Mammary epithelial cell (primary cell): ENCODE results near the gene BNC2.

Experiments used
- CTCF ChIP-seq, 2 donors: IDR thresholded peaks in 1 of 2; conservative IDR thresholded peaks in 1 of 2; 2 replicates each; pipeline ENCODE4 v1.5.1; 2011 to 2012; ENCODE audit warnings: inconsistent platforms in 2 of 2, low read length in 2 of 2, mild to moderate bottlenecking in 2 of 2, control low read depth in 1 of 2, low read depth in 1 of 2; ENCODE audit not compliant: insufficient read depth in 1 of 2; ENCODE audit errors: extremely low read depth in 1 of 2
- EZH2 ChIP-seq: IDR thresholded peaks from 2 replicates; pipeline ENCODE4 v1.6.1; 2012; ENCODE audit warnings: low read length, inconsistent platforms, borderline replicate concordance

GRCh38 chr9:16775330-16775729, 95.1 kb downstream of the BNC2 start:
- TF ChIP-seq CTCF (conservative IDR thresholded peaks at IDR 0.05 in 1 of 2, IDR thresholded peaks at IDR 0.05 in 1 of 2; ENCODE audit: extremely low read depth in 1 of 2, insufficient read depth in 1 of 2, low read depth in 1 of 2, low read length in 2 of 2) (no peak), EZH2 (no peak)
